ENCODE data around the gene PRADC1. TPM values are rescaled to one million over a fixed set of nuclear protein-coding genes. Genes with fewer than 3 reads are reported as not detected.

The PRADC1 gene
- total and polyA plus RNA-seq, 2 donors (not counting 3 experiments of a cell fraction or from before 2014, with no cell fraction given) = 19.6 to 32.7 TPM

GRCh38 chr2:73239776-73240175, 6.7 kb upstream of the PRADC1 start:
- no peaks in the 10 kb centered on the region for H3K9me3 ChIP-seq (replicated peaks; ENCODE audit: control insufficient read depth, insufficient read depth, low read length)
- peaks cover 29% of the 10 kb centered on the region for H3K4me1 ChIP-seq (ENCODE audit: control insufficient read depth, extremely low read depth, insufficient read depth, low read length)
- H3K4me2 ChIP-seq (ENCODE audit: insufficient read depth, low read length) = peak overlapping the region; percentile 48
- FAIRE-seq = peak; percentile 65
- no peak overlapping the region for H2AFZ ChIP-seq (ENCODE audit: low read depth, low read length)
- peak overlapping the region; percentile 41 for H3K9ac ChIP-seq (replicated peaks; ENCODE audit: extremely low read depth, insufficient read depth, low read length)
- H4K20me1 ChIP-seq (replicated peaks; ENCODE audit: control insufficient read depth, extremely low read depth, insufficient read depth, low read length) = peaks cover 2% of the 10 kb centered on the region
- TF ChIP-seq MYC (IDR thresholded peaks at IDR 0.05; ENCODE audit: low read depth, low read length) (no peak), GATA2 (IDR thresholded peaks at IDR 0.05; ENCODE audit: insufficient read depth, insufficient read length, low read depth, low read length) (no peak), MAX (IDR thresholded peaks at IDR 0.05; ENCODE audit: insufficient read depth, insufficient read length) (no peak), JUN (IDR thresholded peaks at IDR 0.05; ENCODE audit: borderline replicate concordance, insufficient read depth, insufficient read length, low read depth) (peak; percentile 59), POLR2A (IDR thresholded peaks at IDR 0.05; ENCODE audit: low read depth, low read length) (no peak), FOS (IDR thresholded peaks at IDR 0.05; ENCODE audit: borderline replicate concordance, insufficient read depth, low read length) (peak; percentile 45), POLR2AphosphoS5 (IDR thresholded peaks at IDR 0.05; ENCODE audit: insufficient read depth, low read depth, low read length) (no peak), EZH2 (IDR thresholded peaks at IDR 0.05; ENCODE audit: borderline replicate concordance, low read depth, low read length, severe bottlenecking) (no peak)
- TF ChIP-seq, protein P1, sequence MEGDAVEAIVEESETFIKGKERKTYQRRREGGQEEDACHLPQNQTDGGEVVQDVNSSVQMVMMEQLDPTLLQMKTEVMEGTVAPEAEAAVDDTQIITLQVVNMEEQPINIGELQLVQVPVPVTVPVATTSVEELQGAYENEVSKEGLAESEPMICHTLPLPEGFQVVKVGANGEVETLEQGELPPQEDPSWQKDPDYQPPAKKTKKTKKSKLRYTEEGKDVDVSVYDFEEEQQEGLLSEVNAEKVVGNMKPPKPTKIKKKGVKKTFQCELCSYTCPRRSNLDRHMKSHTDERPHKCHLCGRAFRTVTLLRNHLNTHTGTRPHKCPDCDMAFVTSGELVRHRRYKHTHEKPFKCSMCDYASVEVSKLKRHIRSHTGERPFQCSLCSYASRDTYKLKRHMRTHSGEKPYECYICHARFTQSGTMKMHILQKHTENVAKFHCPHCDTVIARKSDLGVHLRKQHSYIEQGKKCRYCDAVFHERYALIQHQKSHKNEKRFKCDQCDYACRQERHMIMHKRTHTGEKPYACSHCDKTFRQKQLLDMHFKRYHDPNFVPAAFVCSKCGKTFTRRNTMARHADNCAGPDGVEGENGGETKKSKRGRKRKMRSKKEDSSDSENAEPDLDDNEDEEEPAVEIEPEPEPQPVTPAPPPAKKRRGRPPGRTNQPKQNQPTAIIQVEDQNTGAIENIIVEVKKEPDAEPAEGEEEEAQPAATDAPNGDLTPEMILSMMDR (IDR thresholded peaks at IDR 0.05; ENCODE audit: extremely low read depth in 1 of 2, insufficient read depth in 1 of 2, low read depth in 1 of 2, low read length in 2 of 2) = no peak
- intact Hi-C loops (cut with micrococcal nuclease) (no loop called here), dilution Hi-C loops (cut with MboI; ENCODE audit: extremely low pct_ligation_motif_present, low sequenced_read_pairs) (no loop called here)
- H3K27me3 ChIP-seq (ENCODE audit: control insufficient read depth in 2 of 2, insufficient read depth in 2 of 2, low read length in 2 of 2) = no peaks in the 10 kb centered on the region
- peak; percentile 77 for DNase-seq (ENCODE audit: low read depth, low spot score)
- H3K4me3 ChIP-seq (replicated peaks in 1 of 3; ENCODE audit: insufficient read depth in 1 of 3, low read depth in 1 of 3, low read length in 3 of 3) = no peak overlapping the region
- H3K9me1 ChIP-seq (replicated peaks; ENCODE audit: control insufficient read depth, extremely low read depth, insufficient read depth, low read length) = no peaks in the 10 kb centered on the region
- no TSS peak for BruUV-seq (replicated peaks)
- peaks cover 83% of the 10 kb centered on the region for H3K79me2 ChIP-seq (ENCODE audit: control insufficient read depth, insufficient read depth, low read length)
- H3K27ac ChIP-seq (ENCODE audit: insufficient read depth, low read depth, low read length) = peak overlapping the region; percentile 88
- CTCF ChIA-PET = interaction anchor here (0.7 to 2.0 kb wide), 2 partner anchors 20 to 27 kb away, joined by 3 to 6 read pairs; no protein-coding TSS in a partner anchor
- H3K36me3 ChIP-seq (ENCODE audit: control insufficient read depth in 2 of 2, extremely low read depth in 1 of 2, insufficient read depth in 2 of 2, low read length in 2 of 2) = peaks cover 10 to 30% of the 10 kb centered on the region in 2 experiments
- POLR2A ChIA-PET = no interaction called here
